DOHH2 (cell line): Measurements from ENCODE around the gene IL4.

ENCODE experiments used
- H3F3A ChIP-seq: fragments of 200-600 bp; sonication (generic), shearing (Covaris generic); 2 replicates; pipeline ENCODE4 v1.6.0; 2016; ENCODE audit warnings: antibody characterized with exemption, mild to moderate bottlenecking; ENCODE audit not compliant: control insufficient read depth, insufficient read depth
- H3K27ac ChIP-seq: fragments of 200-600 bp; sonication (generic); 2 replicates; pipeline ENCODE4 v1.5.1; 2014; ENCODE audit warnings: low read depth, mild to moderate bottlenecking, low read length, moderate library complexity
- H3K27me3 ChIP-seq: fragments of 200-600 bp; sonication (generic); 2 replicates; pipeline ENCODE4 v1.6.1; 2014; ENCODE audit warnings: mild to moderate bottlenecking, low read length, mixed read lengths; ENCODE audit not compliant: control insufficient read depth
- H3K36me3 ChIP-seq: fragments of 200-600 bp; sonication (generic); 2 replicates; pipeline ENCODE4 v1.6.1; 2014; ENCODE audit warnings: mild to moderate bottlenecking, low read length, moderate library complexity, mixed read lengths; ENCODE audit not compliant: control insufficient read depth
- H3K4me1 ChIP-seq: fragments of 200-600 bp; sonication (generic); 2 replicates; pipeline ENCODE4 v1.6.1; 2014; ENCODE audit warnings: mild to moderate bottlenecking, low read length, mixed read lengths; ENCODE audit not compliant: control insufficient read depth
- H3K4me2 ChIP-seq: fragments of 200-600 bp; sonication (generic); 2 replicates; pipeline ENCODE4 v1.6.0; 2014; ENCODE audit warnings: mild to moderate bottlenecking, low read length, moderate library complexity
- H3K4me3 ChIP-seq: fragments of 200-600 bp; sonication (generic); 2 replicates; pipeline ENCODE4 v1.5.1; 2014; ENCODE audit warnings: mild to moderate bottlenecking, low read length, mixed read lengths
- H3K79me2 ChIP-seq: fragments of 200-600 bp; sonication (generic); 2 replicates; pipeline ENCODE4 v1.6.1; 2014; ENCODE audit warnings: mild to moderate bottlenecking, low read length, mixed read lengths; ENCODE audit not compliant: control insufficient read depth
- H3K9me2 ChIP-seq: fragments of 200-600 bp; sonication (generic); replicated peaks from 2 replicates; pipeline ENCODE4 v1.6.1; 2014; ENCODE audit warnings: mild to moderate bottlenecking, low read length, mixed read lengths; ENCODE audit not compliant: control insufficient read depth
- H3K9me3 ChIP-seq: fragments of 200-600 bp; sonication (generic); 2 replicates; pipeline ENCODE4 v1.6.1; 2014; ENCODE audit warnings: antibody characterized with exemption, low read length, mixed read lengths; ENCODE audit not compliant: control insufficient read depth, insufficient read depth
- H4K20me1 ChIP-seq: fragments of 200-600 bp; sonication (generic); 2 replicates; pipeline ENCODE4 v1.6.0; 2014; ENCODE audit warnings: low read depth, mild to moderate bottlenecking, antibody characterized with exemption, low read length, moderate library complexity; ENCODE audit not compliant: control insufficient read depth, insufficient read depth
- CTCF ChIP-seq: fragments of 200-600 bp; sonication (generic); IDR thresholded peaks from one replicate; pipeline ENCODE4 v1.5.1; 2014; ENCODE audit warnings: antibody characterized with exemption, mild to moderate bottlenecking, low read depth, low read length; ENCODE audit not compliant: poor library complexity, severe bottlenecking
- EZH2phosphoT487 ChIP-seq: fragments of 200-600 bp; sonication (generic); IDR thresholded peaks from 2 replicates; pipeline ENCODE4 v1.6.1; 2017; ENCODE audit warnings: borderline replicate concordance, mild to moderate bottlenecking, antibody characterized with exemption, low read length, moderate library complexity, mixed read lengths

IL4 gene

GRCh38 chr5:132667309-132667708 is 6.5 kb upstream of the IL4 start:
- Histone ChIP-seq H3K4me1 (no peaks in the 10 kb centered on the region), H3K27me3 (no peaks in the 10 kb centered on the region), H3K27ac (no peak overlapping the region), H3K9me2 (no peaks in the 10 kb centered on the region), H3K9me3 (no peaks in the 10 kb centered on the region), H3K4me2 (no peak overlapping the region), H3K4me3 (no peak overlapping the region), H3F3A (no peaks in the 10 kb centered on the region), H3K36me3 (no peaks in the 10 kb centered on the region), H3K79me2 (no peaks in the 10 kb centered on the region), H4K20me1 (no peaks in the 10 kb centered on the region)
- no peak for TF ChIP-seq CTCF
- TF ChIP-seq EZH2phosphoT487: no peak

- H3K9me3 ChIP-seq: no peaks in the 10 kb centered on the region
- H4K20me1 ChIP-seq: no peaks in the 10 kb centered on the region
- H3K4me2 ChIP-seq: no peak overlapping the region
- no peaks in the 10 kb centered on the region for H3F3A ChIP-seq
- TF ChIP-seq EZH2phosphoT487 (no peak), CTCF (no peak)
- no peaks in the 10 kb centered on the region for H3K9me2 ChIP-seq
- no peaks in the 10 kb centered on the region for H3K79me2 ChIP-seq
- no peaks in the 10 kb centered on the region for H3K4me1 ChIP-seq
- no peak overlapping the region for H3K27ac ChIP-seq
- H3K27me3 ChIP-seq: no peaks in the 10 kb centered on the region
- H3K36me3 ChIP-seq: no peaks in the 10 kb centered on the region
- no peak overlapping the region for H3K4me3 ChIP-seq
Measured at GRCh38 chr5:132667761-132668705, 5.8 kb upstream of the IL4 start.

DNA sequence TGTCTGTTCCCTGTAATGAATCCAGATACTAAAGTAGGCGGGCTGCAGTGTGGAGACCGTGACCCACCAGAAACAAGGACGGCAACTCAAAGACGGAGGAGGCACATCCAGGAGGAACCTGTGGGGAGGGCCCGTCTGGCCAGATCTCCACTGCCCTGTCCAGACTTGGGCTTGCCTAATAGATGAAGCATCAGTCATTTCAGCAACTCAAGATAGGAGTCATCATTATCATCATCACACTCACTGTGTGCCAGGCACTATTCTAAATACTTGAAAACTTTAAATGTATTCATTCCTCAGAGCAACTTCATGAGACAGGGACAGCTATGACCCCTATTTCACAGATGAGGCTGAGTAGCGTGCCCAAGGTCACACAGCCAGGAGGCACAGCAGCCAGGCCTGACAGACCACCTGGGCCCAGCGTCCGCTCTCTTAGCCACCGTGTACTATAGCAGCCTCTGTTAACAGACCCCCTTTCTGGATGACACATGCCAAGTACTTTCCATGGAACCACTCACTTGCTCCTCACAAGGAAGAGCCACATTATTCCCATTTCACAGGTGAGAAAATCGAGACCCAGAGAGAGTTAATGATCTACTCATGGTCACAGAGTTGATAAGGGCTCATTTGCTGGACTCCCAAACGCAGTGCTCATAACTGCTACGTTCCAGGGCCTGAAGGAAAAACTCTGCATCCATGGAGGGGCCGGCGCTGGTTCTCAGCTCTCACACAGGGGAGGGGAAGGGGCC is 4.9 kb upstream of the IL4 start:
- Histone ChIP-seq H3K9me2 (no peaks in the 10 kb centered on the region), H3K36me3 (no peaks in the 10 kb centered on the region), H3K9me3 (no peaks in the 10 kb centered on the region), H3K79me2 (no peaks in the 10 kb centered on the region), H3F3A (no peaks in the 10 kb centered on the region), H3K4me2 (no peak overlapping the region), H3K27ac (no peak overlapping the region), H3K4me1 (no peaks in the 10 kb centered on the region), H4K20me1 (no peaks in the 10 kb centered on the region), H3K4me3 (no peak overlapping the region), H3K27me3 (no peaks in the 10 kb centered on the region)
- TF ChIP-seq CTCF: no peak
- no peak for TF ChIP-seq EZH2phosphoT487
